WTC11 (cell line): ENCODE measurements around the gene TEX14. TPM values are rescaled to one million over a fixed set of nuclear protein-coding genes. Genes with fewer than 3 reads are reported as not detected.

ENCODE experiments used
- CREM ChIP-seq: sonication (generic); formaldehyde crosslinking; IDR thresholded peaks from 2 replicates; pipeline ENCODE4 v1.8.1; 2022; ENCODE audit warnings: mild to moderate bottlenecking, missing genetic modification reagents, moderate library complexity
- ESRRA ChIP-seq: sonication (generic); formaldehyde crosslinking; IDR thresholded peaks from 2 replicates; pipeline ENCODE4 v1.8.1; 2022; ENCODE audit warnings: mild to moderate bottlenecking, missing genetic modification reagents, borderline replicate concordance
- MYBL2 ChIP-seq: sonication (generic); formaldehyde crosslinking; IDR thresholded peaks from 2 replicates; pipeline ENCODE4 v1.8.1; 2023; ENCODE audit warnings: mild to moderate bottlenecking, moderate library complexity, missing genetic modification reagents
- NFYB ChIP-seq: sonication (generic); formaldehyde crosslinking; conservative IDR thresholded peaks from 2 replicates; pipeline ENCODE4 v1.8.0; 2022; ENCODE audit warnings: low read depth, missing genetic modification reagents
- NR3C1 ChIP-seq: sonication (generic); formaldehyde crosslinking; conservative IDR thresholded peaks from 2 replicates; pipeline ENCODE4 v1.8.1; 2023; ENCODE audit warnings: low read depth, mild to moderate bottlenecking, missing genetic modification reagents
- OVOL2 ChIP-seq: fragments of 250-450 bp; sonication (Bioruptor Pico); IDR thresholded peaks from 2 replicates; pipeline ENCODE4 v1.9.0; 2021; ENCODE audit warnings: mild to moderate bottlenecking, borderline replicate concordance
- PRRX2 ChIP-seq: fragments of 250-450 bp; sonication (Bioruptor Pico); IDR thresholded peaks from 2 replicates; pipeline ENCODE4 v1.8.0; 2021; ENCODE audit warnings: mild to moderate bottlenecking
- SP1 ChIP-seq: sonication (generic); formaldehyde crosslinking; conservative IDR thresholded peaks from 2 replicates; pipeline ENCODE4 v1.8.1; 2022; ENCODE audit warnings: missing genetic modification reagents
- STAT6 ChIP-seq: sonication (generic); formaldehyde crosslinking; conservative IDR thresholded peaks from 2 replicates; pipeline ENCODE4 v1.8.1; 2023; ENCODE audit warnings: mild to moderate bottlenecking, low read depth, missing genetic modification reagents, moderate library complexity
- TCF7 ChIP-seq: sonication (generic); formaldehyde crosslinking; IDR thresholded peaks from 2 replicates; pipeline ENCODE4 v1.8.0; 2022; ENCODE audit warnings: mild to moderate bottlenecking, low read depth, missing genetic modification reagents, moderate library complexity
- TP53 ChIP-seq: sonication (generic); formaldehyde crosslinking; IDR thresholded peaks from 2 replicates; pipeline ENCODE4 v1.8.1; 2023; ENCODE audit warnings: mild to moderate bottlenecking, missing genetic modification reagents
- ZBTB21 ChIP-seq: sonication (generic); formaldehyde crosslinking; IDR thresholded peaks from 2 replicates; pipeline ENCODE4 v1.8.1; 2023; ENCODE audit warnings: mild to moderate bottlenecking, missing genetic modification reagents, borderline replicate concordance
- ZBTB43 ChIP-seq: sonication (generic); formaldehyde crosslinking; IDR thresholded peaks from 2 replicates; pipeline ENCODE4 v1.8.1; 2023; ENCODE audit warnings: mild to moderate bottlenecking, missing genetic modification reagents
- ZMAT4 ChIP-seq: fragments of 250-450 bp; sonication (Bioruptor Pico); IDR thresholded peaks from 2 replicates; pipeline ENCODE4 v1.9.0; 2021; ENCODE audit warnings: mild to moderate bottlenecking
- ZSCAN18 ChIP-seq: fragments of 250-450 bp; sonication (Bioruptor Pico); IDR thresholded peaks from 2 replicates; pipeline ENCODE4 v2.1.2; 2022; ENCODE audit warnings: mild to moderate bottlenecking, moderate library complexity
- total RNA-seq: library from RNA; stranded (reverse); gene quantifications from 3 replicates; pipeline ENCODE4 v1.2.3, GENCODE V29; 2021
- TF ChIP-seq, protein P1 (sequence below): fragments of 250-450 bp; sonication (Bioruptor Pico); IDR thresholded peaks from 2 replicates; pipeline ENCODE4 v1.9.0; 2021; ENCODE audit warnings: mild to moderate bottlenecking
- TF ChIP-seq, protein P2 (sequence below): sonication (generic); formaldehyde crosslinking; IDR thresholded peaks from 2 replicates; pipeline ENCODE4 v1.8.0; 2022; ENCODE audit warnings: mild to moderate bottlenecking, missing genetic modification reagents
- TF ChIP-seq, protein P3 (sequence below): sonication (generic); formaldehyde crosslinking; IDR thresholded peaks from 2 replicates; pipeline ENCODE4 v1.8.0; 2022; ENCODE audit warnings: mild to moderate bottlenecking, missing genetic modification reagents
- TF ChIP-seq, protein P4 (sequence below): fragments of 250-450 bp; sonication (Bioruptor Pico); IDR thresholded peaks from 2 replicates; pipeline ENCODE4 v1.9.0; 2021; ENCODE audit warnings: mild to moderate bottlenecking, borderline replicate concordance

Gene TEX14
- total RNA-seq, 1 experiment from 2014 or later, result 1.4 TPM

- TF ChIP-seq, protein P1, sequence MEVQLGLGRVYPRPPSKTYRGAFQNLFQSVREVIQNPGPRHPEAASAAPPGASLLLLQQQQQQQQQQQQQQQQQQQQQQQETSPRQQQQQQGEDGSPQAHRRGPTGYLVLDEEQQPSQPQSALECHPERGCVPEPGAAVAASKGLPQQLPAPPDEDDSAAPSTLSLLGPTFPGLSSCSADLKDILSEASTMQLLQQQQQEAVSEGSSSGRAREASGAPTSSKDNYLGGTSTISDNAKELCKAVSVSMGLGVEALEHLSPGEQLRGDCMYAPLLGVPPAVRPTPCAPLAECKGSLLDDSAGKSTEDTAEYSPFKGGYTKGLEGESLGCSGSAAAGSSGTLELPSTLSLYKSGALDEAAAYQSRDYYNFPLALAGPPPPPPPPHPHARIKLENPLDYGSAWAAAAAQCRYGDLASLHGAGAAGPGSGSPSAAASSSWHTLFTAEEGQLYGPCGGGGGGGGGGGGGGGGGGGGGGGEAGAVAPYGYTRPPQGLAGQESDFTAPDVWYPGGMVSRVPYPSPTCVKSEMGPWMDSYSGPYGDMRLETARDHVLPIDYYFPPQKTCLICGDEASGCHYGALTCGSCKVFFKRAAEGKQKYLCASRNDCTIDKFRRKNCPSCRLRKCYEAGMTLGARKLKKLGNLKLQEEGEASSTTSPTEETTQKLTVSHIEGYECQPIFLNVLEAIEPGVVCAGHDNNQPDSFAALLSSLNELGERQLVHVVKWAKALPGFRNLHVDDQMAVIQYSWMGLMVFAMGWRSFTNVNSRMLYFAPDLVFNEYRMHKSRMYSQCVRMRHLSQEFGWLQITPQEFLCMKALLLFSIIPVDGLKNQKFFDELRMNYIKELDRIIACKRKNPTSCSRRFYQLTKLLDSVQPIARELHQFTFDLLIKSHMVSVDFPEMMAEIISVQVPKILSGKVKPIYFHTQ (CRISPR knock-in tag), result peak; percentile 99
- TF ChIP-seq STAT6, result no peak
- TF ChIP-seq, protein P2, sequence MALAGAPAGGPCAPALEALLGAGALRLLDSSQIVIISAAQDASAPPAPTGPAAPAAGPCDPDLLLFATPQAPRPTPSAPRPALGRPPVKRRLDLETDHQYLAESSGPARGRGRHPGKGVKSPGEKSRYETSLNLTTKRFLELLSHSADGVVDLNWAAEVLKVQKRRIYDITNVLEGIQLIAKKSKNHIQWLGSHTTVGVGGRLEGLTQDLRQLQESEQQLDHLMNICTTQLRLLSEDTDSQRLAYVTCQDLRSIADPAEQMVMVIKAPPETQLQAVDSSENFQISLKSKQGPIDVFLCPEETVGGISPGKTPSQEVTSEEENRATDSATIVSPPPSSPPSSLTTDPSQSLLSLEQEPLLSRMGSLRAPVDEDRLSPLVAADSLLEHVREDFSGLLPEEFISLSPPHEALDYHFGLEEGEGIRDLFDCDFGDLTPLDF (CRISPR knock-in tag), result no peak
- TF ChIP-seq CREM (CRISPR knock-in tag), result 0 out of 2 replicates have a peak, but pooled peaks have one; percentile 34
- no peak for TF ChIP-seq ZBTB21 (CRISPR knock-in tag)
- TF ChIP-seq ZSCAN18 (CRISPR knock-in tag), result no peak
- TF ChIP-seq ZBTB43 (CRISPR knock-in tag), result no peak
- TF ChIP-seq NFYB (CRISPR knock-in tag), result peak; percentile 19; the same call in 1 of the 2 replicates
- TF ChIP-seq MYBL2, result peak; percentile 49; the same call in 1 of the 2 replicates
- no peak for TF ChIP-seq TCF7 (CRISPR knock-in tag)
- no peak for TF ChIP-seq OVOL2 (CRISPR knock-in tag)
- TF ChIP-seq, protein P3, sequence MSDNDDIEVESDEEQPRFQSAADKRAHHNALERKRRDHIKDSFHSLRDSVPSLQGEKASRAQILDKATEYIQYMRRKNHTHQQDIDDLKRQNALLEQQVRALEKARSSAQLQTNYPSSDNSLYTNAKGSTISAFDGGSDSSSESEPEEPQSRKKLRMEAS, result peak; percentile 37; the same call in 1 of the 2 replicates
- TF ChIP-seq PRRX2 (CRISPR knock-in tag), result peak; percentile 100
- TF ChIP-seq, protein P4, sequence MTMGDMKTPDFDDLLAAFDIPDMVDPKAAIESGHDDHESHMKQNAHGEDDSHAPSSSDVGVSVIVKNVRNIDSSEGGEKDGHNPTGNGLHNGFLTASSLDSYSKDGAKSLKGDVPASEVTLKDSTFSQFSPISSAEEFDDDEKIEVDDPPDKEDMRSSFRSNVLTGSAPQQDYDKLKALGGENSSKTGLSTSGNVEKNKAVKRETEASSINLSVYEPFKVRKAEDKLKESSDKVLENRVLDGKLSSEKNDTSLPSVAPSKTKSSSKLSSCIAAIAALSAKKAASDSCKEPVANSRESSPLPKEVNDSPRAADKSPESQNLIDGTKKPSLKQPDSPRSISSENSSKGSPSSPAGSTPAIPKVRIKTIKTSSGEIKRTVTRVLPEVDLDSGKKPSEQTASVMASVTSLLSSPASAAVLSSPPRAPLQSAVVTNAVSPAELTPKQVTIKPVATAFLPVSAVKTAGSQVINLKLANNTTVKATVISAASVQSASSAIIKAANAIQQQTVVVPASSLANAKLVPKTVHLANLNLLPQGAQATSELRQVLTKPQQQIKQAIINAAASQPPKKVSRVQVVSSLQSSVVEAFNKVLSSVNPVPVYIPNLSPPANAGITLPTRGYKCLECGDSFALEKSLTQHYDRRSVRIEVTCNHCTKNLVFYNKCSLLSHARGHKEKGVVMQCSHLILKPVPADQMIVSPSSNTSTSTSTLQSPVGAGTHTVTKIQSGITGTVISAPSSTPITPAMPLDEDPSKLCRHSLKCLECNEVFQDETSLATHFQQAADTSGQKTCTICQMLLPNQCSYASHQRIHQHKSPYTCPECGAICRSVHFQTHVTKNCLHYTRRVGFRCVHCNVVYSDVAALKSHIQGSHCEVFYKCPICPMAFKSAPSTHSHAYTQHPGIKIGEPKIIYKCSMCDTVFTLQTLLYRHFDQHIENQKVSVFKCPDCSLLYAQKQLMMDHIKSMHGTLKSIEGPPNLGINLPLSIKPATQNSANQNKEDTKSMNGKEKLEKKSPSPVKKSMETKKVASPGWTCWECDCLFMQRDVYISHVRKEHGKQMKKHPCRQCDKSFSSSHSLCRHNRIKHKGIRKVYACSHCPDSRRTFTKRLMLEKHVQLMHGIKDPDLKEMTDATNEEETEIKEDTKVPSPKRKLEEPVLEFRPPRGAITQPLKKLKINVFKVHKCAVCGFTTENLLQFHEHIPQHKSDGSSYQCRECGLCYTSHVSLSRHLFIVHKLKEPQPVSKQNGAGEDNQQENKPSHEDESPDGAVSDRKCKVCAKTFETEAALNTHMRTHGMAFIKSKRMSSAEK (CRISPR knock-in tag), result peak; percentile 100
- 0 out of 2 replicates have a peak, but pooled peaks have one; percentile 23 for TF ChIP-seq SP1 (CRISPR knock-in tag)
- TF ChIP-seq NR3C1 (CRISPR knock-in tag), result no peak
- no peak for TF ChIP-seq ZMAT4 (CRISPR knock-in tag)
- TF ChIP-seq TP53 (CRISPR knock-in tag), result no peak
- no peak for TF ChIP-seq ESRRA (CRISPR knock-in tag)
These were observed 12.4 kb downstream of the TEX14 start (continued) for GRCh38 chr17:58679263-58680037.
